ENCODE measurements around the gene TDRD3. TPM values are rescaled to one million over a fixed set of nuclear protein-coding genes. Genes with fewer than 3 reads are reported as not detected.

TDRD3 gene
- total RNA-seq, 1 experiment from 2014 or later = 17.2 TPM

- no TSS peak for BruUV-seq (replicated peaks)
Observed at GRCh38 chr13:60575142-60575541, 178.1 kb downstream of the TDRD3 start.

GRCh38 chr13:60577761-60578160 is 180.7 kb downstream of the TDRD3 start:
- Mint-ChIP-seq H3K4me1 (ENCODE audit: low read depth, unreplicated experiment) (no peaks in the 10 kb centered on the region), H3K4me3 (ENCODE audit: unreplicated experiment) (no peak overlapping the region), H3K27me3 (ENCODE audit: insufficient read depth, unreplicated experiment) (no peaks in the 10 kb centered on the region), H3K9me3 (ENCODE audit: unreplicated experiment) (no peaks in the 10 kb centered on the region), H3K27ac (ENCODE audit: unreplicated experiment) (no peak overlapping the region), H3K36me3 (ENCODE audit: insufficient read depth, unreplicated experiment) (no peaks in the 10 kb centered on the region)
- H3K36me3 ChIP-seq (ENCODE audit: control insufficient read depth, insufficient read depth, low read length) = no peaks in the 10 kb centered on the region
- H3K27me3 ChIP-seq (replicated peaks; ENCODE audit: control insufficient read depth, insufficient read depth, low read length) = no peaks in the 10 kb centered on the region
- POLR2A ChIA-PET = no interaction called here
- no peaks in the 10 kb centered on the region for H3K9me3 ChIP-seq
- BruUV-seq (replicated peaks) = no TSS peak
- H3K4me1 ChIP-seq = peaks cover 2% of the 10 kb centered on the region; the same call in 1 of the 2 replicates
- CTCF ChIA-PET = no interaction called here
- no peak for TF ChIP-seq CTCF (IDR thresholded peaks at IDR 0.05; ENCODE audit: insufficient read depth in 1 of 2, low read depth in 1 of 2, low read length in 1 of 2, severe bottlenecking in 1 of 2, unreplicated experiment in 1 of 2)
- intact Hi-C loops (cut with micrococcal nuclease; ENCODE audit: unreplicated experiment) = no loop called here
- DNase-seq = no peak
- H3K4me3 ChIP-seq (ENCODE audit: low read depth, low read length) = no peak overlapping the region

More at GRCh38 chr13:60575142-60575541, 178.1 kb downstream of the TDRD3 start:
- Histone ChIP-seq H3K4me3 (ENCODE audit: low read depth, low read length) (no peak overlapping the region), H3K4me1 (peaks cover 12% of the 10 kb centered on the region), H3K27me3 (replicated peaks; ENCODE audit: control insufficient read depth, insufficient read depth, low read length) (no peaks in the 10 kb centered on the region), H3K9me3 (no peaks in the 10 kb centered on the region), H3K36me3 (ENCODE audit: control insufficient read depth, insufficient read depth, low read length) (no peaks in the 10 kb centered on the region)
- ChIA-PET CTCF (no interaction called here), POLR2A (no interaction called here)
- no peak for TF ChIP-seq CTCF (IDR thresholded peaks at IDR 0.05; ENCODE audit: insufficient read depth in 1 of 2, low read depth in 1 of 2, low read length in 1 of 2, severe bottlenecking in 1 of 2, unreplicated experiment in 1 of 2)
- Mint-ChIP-seq H3K36me3 (ENCODE audit: insufficient read depth, unreplicated experiment) (no peaks in the 10 kb centered on the region), H3K4me1 (ENCODE audit: low read depth, unreplicated experiment) (peaks cover 11% of the 10 kb centered on the region), H3K27me3 (ENCODE audit: insufficient read depth, unreplicated experiment) (no peaks in the 10 kb centered on the region), H3K9me3 (ENCODE audit: unreplicated experiment) (no peaks in the 10 kb centered on the region), H3K27ac (ENCODE audit: unreplicated experiment) (no peak overlapping the region), H3K4me3 (ENCODE audit: unreplicated experiment) (no peak overlapping the region)
- intact Hi-C loops (cut with micrococcal nuclease; ENCODE audit: unreplicated experiment) = no loop called here
- DNase-seq = no peak

GRCh38 chr13:60583196-60583888 is 186.3 kb downstream of the TDRD3 start:
- no peaks in the 10 kb centered on the region for H3K9me3 ChIP-seq
- BruUV-seq (replicated peaks) = no TSS peak
- POLR2A ChIA-PET = no interaction called here
- intact Hi-C loops (cut with micrococcal nuclease; ENCODE audit: unreplicated experiment) = no loop called here
- Mint-ChIP-seq H3K4me3 (ENCODE audit: unreplicated experiment) (no peak overlapping the region), H3K36me3 (ENCODE audit: insufficient read depth, unreplicated experiment) (no peaks in the 10 kb centered on the region), H3K27me3 (ENCODE audit: insufficient read depth, unreplicated experiment) (no peaks in the 10 kb centered on the region), H3K4me1 (ENCODE audit: low read depth, unreplicated experiment) (no peaks in the 10 kb centered on the region), H3K27ac (ENCODE audit: unreplicated experiment) (no peak overlapping the region), H3K9me3 (ENCODE audit: unreplicated experiment) (no peaks in the 10 kb centered on the region)
- CTCF ChIA-PET = no interaction called here
- no peak overlapping the region for H3K4me3 ChIP-seq (ENCODE audit: low read depth, low read length)
- H3K27me3 ChIP-seq (replicated peaks; ENCODE audit: control insufficient read depth, insufficient read depth, low read length) = no peaks in the 10 kb centered on the region
- DNase-seq = no peak
- no peaks in the 10 kb centered on the region for H3K36me3 ChIP-seq (ENCODE audit: control insufficient read depth, insufficient read depth, low read length)
- H3K4me1 ChIP-seq = no peaks in the 10 kb centered on the region
- no peak for TF ChIP-seq CTCF (IDR thresholded peaks at IDR 0.05; ENCODE audit: insufficient read depth in 1 of 2, low read depth in 1 of 2, low read length in 1 of 2, severe bottlenecking in 1 of 2, unreplicated experiment in 1 of 2)

Data from Caco-2 (cell line).